ENCODE results near the gene CCL21. TPM values are rescaled to one million over a fixed set of nuclear protein-coding genes. Genes with fewer than 3 reads are reported as not detected.

The CCL21 gene
- total RNA-seq, 1 experiment from 2014 or later = not detected

DNA sequence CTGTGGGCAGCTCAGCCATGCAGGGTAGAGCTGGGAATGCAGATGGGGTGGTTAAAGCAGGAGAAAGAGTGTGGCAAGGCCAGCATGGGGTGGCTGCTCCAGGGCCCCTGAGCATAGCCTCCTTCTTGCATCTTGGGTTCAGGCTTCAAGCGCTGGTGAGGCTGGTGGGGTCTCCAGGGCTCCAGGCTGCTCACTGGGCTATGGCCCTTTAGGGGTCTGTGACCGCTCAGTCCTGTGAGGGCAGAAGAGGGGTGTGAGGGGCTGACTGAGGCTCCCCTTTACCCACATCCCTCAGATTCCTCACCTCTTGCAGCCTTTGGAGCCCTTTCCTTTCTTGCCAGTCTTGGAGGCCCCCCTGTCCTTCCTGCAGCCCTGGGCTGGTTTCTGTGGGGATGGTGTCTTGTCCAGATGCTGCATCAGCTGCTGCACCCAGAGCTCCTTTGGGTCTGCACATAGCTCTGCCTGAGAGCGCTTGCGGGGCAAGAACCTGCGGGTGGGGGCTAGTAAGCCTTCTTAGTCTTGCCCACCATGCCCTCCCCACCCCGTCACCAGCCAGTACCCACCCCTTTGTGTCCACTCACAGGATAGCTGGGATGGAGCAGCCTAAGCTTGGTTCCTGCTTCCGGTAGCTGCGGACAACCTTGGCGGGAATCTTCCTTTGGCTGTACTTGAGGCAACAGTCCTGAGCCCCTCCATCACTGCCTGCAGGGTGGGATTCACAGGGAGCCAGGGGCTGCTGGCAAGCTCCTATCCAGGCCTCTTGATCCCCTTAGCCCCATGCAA lies 549 bp downstream of the CCL21 start:
- no peak for DNase-seq (ENCODE audit: low spot score)

DNA sequence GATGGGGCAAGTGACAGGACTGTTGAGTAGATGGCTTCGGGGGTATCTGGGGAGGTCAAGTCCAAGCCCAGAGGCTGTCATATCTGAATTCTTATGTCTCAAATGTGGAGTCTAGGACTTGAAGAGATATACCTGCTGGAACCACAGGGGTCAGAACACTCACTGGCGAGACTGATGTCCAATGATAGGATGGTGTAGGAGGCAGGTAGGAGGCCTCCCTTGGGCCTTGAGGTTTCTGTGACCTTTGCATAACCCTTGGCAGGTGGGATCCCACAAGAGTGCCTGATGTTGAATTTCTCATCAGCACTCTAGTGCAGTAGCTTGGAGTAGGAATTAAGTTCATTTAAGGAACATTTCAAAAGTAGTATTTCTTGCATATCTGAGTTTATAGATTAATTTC lies 2.8 kb downstream of the CCL21 start:
- DNase-seq (ENCODE audit: low spot score) = no peak

DNA sequence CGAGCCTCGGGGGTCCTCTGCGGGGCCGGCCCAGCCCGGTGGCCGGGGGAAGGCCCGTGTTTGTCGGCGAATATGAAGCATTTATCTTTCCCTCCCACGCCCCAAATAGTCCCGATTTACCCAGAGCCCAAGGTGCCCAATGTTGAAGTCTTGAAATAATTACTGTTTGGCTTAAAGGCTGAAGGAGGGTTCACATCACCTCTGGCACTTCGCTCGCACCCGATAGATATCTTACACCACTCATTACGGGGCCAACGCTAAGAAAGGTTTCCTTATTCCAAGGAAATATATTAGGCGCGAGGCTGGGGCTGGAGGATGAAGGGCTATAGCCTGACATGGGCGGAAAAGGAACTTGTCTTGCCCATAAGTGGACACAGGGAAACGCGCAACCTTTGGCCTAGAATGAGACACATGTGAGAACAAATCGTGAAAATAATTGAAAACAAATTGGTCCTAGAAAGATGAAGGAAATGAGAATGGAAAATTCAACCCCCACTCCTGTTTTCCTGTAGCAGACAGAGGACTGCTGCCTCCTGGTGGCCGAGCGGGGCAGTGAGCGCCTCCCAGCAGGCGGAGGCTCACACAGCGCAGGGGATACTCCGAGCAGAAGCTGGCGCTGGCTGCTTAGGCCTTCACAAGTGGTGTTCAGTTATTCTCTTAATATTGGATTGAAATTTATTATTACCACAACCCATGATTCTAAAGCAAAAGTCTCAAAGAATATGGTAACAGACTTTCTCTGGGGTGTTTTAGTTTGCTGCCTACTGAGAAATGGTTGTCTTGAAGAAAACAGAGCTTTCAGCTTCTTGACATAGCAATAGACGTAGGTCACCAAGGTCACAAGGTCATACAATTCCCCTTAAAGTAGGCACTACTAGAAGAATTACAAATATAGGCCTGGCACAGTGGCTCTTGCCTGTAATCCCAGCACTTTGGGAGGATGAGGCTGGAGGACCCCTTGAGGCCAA lies 7.9 kb downstream of the CCL21 start:
- DNase-seq (ENCODE audit: low spot score) = peak; percentile 75

DNA sequence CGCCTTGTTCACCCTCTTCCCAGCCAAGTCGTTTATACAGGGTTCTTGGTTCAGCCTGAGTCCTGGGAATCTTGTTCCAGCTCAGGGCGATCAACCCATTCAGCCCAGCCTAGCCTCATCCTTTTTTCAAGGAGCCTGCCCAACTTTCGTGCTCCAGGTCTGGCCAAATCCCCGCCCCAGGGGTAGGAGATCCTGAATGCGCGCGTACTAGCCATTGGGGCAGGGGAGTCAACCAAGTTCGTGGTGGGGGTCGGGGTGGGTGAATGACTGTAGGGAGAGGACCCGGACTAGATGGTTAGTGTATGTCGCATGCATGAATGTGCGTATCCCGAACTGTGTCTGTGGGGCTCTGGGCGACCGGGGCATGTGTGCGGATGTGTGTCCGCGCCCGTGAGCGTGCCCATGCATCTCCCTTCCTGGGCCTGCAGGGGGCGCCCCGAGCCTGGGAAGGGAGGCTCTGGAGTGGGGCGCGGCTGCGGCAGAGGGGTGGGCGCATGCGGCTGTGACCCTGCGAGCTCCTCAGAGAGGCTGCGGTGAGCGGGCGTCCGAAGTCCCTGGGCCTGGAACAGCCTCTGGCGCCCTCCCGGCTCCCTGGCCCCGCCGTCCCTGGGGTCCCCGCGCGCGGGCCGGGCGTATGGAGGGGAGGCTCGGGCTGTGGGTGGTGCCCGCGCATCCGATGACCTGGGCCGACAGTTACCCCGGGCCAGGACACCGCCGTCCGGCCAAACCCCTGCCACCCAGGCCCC lies 8.7 kb downstream of the CCL21 start:
- peak; percentile 54 for DNase-seq (ENCODE audit: low spot score)

DNA sequence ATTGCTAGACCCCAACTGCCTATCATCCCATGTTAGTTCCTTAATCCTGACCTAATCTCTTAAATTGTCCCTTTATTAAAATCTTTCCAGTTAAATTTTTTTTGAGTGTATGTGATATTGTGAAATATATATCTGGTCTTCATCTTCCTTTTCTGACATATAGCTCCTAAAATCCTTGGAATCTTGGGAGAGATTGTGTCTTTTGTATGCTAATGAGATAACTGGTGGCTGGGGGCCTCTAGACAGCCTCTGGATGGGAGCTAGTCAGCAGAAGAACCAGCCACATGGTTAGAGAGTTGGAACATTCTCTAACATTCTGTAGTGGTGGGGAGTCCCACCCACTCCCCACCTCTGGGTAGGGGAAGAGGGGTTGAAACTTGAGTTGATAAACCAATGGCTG lies 15.1 kb downstream of the CCL21 start:
- DNase-seq (ENCODE audit: low spot score) = no peak

DNA sequence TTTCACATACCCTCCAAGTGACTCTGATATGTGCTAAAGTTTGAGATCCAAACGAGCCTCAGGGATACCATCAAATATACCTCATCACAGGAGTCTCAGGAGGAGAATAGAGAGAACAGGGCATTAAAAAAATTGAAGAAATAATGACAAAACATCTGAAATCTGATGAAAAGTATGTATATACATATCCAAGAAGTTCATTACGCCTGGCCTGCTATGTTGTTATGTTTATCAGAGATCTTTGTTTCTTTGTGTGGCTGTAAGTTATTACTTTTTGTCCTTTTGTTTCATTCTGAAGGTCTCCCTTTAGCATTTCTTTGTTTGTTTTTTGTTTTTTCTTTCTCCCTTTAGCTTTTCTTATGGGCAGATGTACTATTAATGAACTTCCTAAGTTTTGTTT lies 16.4 kb downstream of the CCL21 start:
- no peak for DNase-seq (ENCODE audit: low spot score)

DNA sequence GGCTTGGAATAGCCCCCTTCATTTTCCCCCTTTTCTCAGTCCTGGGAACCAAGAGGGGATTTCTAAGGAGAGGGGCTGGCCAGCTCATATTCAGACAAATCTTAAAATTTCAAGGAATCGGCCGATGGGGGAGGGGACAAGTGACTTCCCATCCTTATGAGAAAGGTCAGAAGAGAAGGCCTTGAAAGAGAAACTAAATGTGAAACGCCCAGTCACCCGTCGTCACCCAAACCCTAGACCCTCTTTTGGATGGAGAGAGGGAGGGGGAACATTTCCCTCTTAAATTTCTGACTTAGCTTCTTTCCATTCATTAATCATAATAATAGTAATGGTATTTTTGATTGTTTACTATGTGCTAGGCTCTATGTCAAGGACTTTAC lies 18.0 kb downstream of the CCL21 start:
- DNase-seq (ENCODE audit: low spot score) = no peak

DNA sequence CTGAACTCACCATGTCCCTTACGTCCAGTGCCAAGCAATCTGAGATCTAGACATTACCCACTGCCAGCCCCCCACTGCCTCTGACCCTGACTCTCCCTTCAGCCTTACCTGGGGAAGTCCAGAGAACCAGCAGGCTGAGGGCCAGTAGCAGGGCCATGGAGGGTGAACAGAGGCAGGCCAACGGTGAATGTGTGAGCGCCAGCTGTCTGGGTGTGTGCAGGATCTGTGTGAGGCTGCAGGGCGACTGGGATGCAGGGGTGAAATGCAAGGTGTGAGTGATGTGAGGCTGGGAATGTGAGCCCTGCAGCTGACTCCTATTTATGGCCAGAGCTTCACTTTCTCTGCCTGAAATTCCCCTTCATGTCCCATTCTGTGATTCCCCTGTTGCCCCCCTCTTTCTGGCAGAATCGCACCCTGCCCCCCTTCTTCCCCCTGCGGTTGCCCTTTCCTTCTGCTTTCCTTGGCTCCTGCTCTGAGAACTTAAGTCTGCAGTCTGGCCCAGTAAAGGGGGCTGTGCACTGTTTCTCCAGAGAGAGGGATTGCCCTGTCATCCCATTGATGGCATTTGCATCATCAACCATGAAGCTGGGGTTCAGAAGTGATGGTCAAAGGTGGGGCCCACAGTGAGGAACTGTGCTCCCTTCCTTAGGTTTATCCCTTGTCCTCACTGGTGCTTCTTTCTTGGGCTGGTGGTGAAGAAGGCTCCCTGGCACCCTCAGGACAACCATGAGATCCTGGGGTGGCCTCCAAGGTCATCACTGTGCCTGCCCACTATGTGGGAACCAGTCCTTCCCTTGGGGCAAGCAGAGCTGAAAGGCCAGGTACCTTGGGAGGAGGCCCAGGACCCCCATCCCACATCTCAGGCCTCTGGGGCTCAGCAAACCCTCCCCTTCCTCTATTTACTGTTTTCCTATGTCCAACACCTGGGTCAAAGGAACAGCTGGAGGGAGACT lies 18.7 kb downstream of the CCL21 start, which contains the start of gene CCL19:
Gene CCL19 (minus strand): TSS at position 294 of the 953 bp plus-strand sequence. CDS start 137 bp downstream, at position 157.
- no peak for DNase-seq (ENCODE audit: low spot score)

DNA sequence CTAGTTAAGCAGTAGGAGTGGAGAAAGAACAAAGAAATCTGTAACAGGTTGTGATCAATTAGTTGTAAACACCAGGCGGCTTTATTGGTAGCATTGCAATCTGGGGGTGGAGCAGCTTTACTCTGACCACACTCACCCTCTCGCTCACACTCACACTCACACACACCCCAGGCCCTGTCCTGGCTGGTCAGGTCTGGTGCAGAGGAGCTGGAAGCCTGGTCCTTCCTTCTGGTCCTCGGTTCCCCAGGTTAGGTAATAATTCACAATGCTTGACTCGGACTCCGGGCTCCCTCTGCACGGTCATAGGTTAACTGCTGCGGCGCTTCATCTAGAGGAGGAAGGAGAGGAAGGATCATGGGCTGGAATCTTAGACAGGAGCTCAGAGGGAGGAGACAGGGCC lies 20.4 kb downstream of the CCL21 start:
- no peak for DNase-seq (ENCODE audit: low spot score)

DNA sequence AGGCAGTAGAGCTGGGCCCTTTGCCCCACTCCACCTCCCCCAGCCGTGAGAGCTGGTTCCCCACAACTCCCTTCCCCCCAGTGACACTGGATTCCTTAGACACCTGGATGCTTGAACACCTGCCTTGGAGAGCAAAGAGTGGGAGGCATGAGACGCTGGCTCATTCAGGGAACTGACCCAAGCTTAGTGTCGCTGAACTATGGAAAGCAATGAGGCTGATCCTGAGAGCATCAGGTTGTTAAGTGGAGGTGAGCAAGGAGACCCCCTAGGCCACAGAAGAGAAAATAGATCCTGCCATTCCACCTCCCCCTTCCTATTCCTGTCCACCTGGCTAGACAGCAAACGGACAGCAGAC lies 20.8 kb downstream of the CCL21 start:
- no peak for DNase-seq (ENCODE audit: low spot score)

DNA sequence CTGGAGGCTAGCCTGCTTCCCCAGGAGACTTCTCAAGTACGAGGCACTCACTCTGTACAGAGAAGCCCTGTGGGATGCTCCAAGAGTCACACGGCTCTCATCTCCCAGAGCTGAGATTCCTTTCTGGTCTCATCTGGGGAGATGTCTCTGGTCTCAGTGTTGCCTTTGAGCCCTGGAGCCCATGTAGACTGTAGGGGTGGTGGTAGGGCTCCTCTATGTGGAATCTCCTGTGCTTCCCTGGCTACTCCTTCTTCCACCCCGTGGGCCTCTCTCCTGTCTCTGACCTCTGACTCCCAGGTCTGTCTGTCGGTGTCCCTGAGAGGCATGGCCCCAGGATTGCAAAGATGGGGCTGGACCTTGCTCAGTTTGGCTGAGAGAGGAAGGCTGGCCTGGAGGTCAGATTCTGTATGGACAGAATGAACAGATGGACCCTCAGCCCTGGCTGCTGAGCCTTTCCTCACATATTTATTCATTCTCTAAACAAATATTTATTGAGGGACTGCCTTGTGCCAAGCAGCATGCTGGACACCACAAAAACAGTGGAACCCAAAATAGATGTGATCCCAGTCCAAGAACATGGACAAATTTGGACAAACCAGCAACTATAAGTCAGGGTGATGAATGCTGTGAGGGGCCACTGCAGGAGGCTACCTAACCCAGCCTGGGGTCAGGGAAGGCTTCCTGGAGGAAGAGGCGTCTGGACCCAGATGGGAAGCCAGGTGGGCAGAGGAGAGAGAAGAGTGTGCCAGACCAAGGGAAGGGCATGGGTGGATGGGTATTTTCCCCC lies 21.4 kb downstream of the CCL21 start:
- DNase-seq (ENCODE audit: low spot score) = no peak

DNA sequence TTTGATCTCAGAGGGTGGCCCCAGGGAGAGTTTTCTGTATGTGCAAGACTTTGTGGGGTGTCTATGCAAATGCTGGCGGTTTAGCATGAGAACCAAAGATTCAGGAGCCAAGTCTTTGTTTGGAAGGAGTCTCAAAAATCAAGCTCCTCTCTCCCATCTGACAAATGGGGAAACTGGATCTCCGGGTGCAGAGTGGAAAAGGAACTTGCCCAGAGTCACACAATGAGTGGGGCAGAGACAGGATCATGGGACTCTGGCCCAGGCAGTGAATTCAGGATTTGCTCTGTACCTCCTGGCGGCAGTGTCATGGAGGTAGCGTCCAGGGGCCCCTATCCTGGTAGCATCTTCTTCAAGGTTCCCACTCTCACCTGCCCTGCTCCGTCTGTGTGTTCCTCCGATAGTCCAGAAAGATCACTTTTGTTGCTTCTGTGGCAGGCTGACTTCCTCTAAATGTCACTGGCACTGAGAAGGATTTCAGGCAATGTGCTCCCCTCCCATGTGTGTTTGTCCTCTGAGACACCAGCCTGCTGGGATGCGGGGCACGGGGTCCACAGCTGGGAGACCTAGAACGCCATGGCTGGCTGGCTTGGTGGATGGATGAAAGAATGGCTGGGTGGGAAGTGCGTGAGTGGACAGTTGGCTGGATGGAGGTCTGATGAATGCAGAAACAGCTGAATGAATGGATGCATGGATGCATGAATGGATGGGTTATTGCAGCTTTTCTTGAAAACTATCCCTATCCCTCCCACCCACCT lies 22.5 kb downstream of the CCL21 start:
- no peak for DNase-seq (ENCODE audit: low spot score)

DNA sequence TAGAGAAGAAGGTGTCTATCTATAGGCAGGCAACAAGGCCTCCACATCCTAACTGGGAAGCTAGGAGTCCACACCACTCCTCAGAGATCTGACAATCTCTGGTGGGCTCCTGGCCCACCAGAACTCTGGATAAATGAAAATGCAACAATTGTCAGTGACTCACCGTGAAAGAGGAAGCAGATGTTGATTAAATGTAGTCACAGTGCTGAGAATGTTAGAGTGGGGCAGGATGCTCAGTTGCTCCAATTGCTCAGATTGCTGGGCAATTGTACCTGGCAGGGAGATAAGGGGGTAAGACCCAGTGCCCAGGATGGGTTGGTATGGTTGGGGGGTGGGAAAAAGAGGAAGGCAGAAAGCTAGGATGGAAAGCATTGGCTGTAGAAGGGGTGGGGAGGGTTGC lies 23.2 kb downstream of the CCL21 start:
- no peak for DNase-seq (ENCODE audit: low spot score)

DNA sequence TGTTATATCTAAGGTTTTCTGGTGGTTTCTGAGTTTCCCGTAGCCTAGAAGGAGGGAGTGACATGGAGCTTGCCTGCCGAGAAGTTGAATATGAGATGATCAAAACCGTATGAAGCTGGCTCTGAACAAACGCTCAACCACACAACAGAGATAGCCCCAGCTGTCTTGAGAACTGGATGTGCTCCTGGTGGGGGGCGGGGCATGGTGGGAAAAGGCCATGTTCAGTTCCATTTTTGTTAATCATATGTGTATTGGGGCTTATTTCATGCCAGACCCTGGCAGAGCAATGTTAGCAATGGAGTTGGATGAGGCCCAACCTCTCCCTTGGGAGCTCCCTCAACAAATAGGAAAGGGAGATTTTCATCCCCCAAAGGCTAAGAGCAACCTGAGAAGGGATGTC lies 23.7 kb downstream of the CCL21 start:
- DNase-seq (ENCODE audit: low spot score) = no peak

DNA sequence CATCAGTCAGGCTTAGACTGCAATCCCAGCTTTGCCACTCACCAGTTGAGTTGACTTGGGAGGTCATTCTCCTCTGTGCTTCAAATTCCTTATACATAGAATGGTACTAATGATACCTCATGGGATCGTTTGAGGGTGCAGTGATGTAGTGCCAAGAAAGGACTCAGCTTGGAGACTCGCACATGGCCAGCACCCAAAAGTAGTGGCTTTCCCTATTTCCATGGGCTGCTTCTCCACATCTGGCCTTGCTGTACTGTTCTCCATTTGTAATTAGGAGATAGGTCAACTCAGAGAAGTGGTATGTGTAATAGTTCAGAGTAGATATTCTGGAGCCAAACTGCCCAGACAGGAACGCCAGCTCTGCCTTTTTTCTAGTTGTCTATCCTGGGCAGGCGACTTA lies 24.3 kb downstream of the CCL21 start:
- DNase-seq (ENCODE audit: low spot score) = no peak

DNA sequence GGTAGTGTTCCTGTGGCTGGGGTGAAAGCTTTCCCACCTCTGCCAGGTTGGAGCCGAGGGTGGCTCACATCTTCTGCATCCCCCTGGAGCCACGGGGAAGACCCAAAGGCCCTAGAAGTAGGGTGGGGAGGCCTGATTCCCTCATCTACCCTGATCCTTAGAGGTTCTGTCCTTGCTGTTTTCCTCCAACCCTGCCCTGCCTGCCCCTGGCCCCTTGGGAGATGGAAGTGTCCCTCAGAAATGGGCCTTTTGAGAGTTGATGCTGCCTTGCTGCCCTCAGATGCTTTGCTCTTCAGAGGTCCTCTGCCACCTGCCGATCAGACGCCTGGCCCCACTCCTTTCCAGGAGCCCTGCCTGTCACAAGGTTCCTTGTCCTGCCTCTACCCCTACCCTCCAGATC lies 25.1 kb downstream of the CCL21 start:
- no peak for DNase-seq (ENCODE audit: low spot score)

DNA sequence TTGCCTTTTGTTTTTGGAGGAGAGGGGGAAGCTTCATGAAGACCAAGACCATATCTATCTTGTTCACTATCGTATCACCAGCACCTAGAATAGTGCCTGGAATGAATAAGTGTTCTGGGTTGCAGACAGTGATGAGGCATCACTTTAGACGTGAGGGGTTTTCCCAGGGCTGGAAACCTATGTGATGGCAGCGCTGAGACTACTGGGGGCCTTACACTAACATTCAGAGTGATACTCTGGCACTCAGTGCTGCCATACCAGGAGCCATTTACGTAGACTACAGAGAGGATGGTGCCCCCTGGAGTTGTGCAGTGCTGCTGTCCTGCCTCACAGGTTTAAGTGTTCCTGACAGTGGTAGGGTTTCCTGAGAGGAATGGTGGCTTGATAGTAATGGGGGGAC lies 25.8 kb downstream of the CCL21 start:
- no peak for DNase-seq (ENCODE audit: low spot score)

DNA sequence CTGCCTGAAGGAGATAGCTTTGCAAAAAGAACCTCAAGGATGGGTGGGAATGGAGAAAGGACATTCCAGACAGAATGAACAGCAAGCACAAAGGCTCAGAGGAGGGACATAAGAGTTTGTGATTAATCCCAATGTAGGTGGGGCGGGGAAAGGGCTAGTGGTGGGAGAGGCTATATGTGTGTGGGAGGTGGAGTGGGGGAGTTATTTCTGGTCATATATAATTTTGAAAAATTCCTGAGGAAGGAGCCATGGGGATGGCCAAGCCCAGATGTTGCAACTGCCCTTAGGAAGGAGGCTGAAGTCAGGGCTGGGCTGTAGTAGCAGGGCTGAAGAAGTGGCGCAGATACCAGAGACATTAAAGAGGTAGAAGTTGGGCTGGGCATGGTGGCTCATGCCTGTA lies 34.1 kb downstream of the CCL21 start:
- no peak for DNase-seq (ENCODE audit: low spot score)

DNA sequence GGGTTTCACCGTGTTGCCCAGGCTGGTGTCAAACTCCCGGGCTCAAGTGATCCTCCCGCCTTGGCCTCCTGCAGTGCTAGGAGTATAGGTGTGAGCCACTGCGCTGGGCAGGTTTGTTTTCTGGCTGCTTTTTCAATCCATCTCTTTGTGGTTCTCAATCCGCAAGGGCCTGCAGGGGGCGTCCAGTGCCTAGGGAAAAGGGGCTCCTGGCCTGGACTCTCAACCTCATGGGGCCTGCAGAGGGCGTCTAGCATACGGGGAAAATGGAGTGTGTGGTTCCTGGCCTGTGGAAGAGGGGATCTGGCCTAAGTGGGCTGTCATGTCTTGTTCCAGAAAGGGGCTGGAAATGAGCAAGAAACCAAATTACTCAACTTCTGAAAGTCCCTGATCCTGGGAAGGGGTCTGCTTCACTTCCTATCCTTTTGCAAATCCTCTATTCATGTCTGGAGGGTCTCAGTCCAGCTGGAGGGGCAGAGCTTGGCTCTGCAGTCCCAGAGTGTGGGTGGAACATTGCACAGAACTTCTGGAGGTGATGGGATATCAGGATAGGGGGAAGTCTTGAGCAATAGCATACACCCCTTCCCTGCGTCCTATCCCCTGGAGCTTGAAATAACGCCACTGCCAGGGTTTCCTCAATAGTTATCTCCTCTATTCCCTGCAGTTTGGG lies 34.8 kb downstream of the CCL21 start:
- DNase-seq (ENCODE audit: low spot score) = peak; percentile 67
